Cardiac muscle cell (in vitro differentiated cells and primary cell): Measurements from ENCODE around the gene CEP112. TPM values are rescaled to one million over a fixed set of nuclear protein-coding genes. Genes with fewer than 3 reads are reported as not detected.

Experiments
- DNase-seq, 2 donors: peaks; one replicate each; pipeline versions ENCODE4 v3.0.0 to v3.0.0-alpha.2; 2010 to 2017; ENCODE audit warnings: low read depth in 1 of 2, low spot score in 1 of 2
- H3K27ac ChIP-seq: fragments of 200-600 bp; sonication (generic); 2 replicates; pipeline ENCODE4 v1.5.1; 2016
- H3K27me3 ChIP-seq: fragments of 200-600 bp; sonication (generic); 2 replicates; pipeline ENCODE4 v1.6.0; 2016; ENCODE audit warnings: control low read depth
- H3K36me3 ChIP-seq: fragments of 200-600 bp; sonication (generic); 2 replicates; pipeline ENCODE4 v1.5.1; 2016; ENCODE audit warnings: control low read depth
- H3K4me1 ChIP-seq: fragments of 200-600 bp; sonication (generic); 2 replicates; pipeline ENCODE4 v1.8.1; 2017; ENCODE audit warnings: low read depth, mild to moderate bottlenecking, mixed run types
- H3K4me3 ChIP-seq: fragments of 200-600 bp; sonication (generic); 2 replicates; pipeline ENCODE4 v1.5.1; 2016; ENCODE audit warnings: mild to moderate bottlenecking
- H3K9me3 ChIP-seq: fragments of 200-600 bp; sonication (generic); 2 replicates; pipeline ENCODE4 v1.5.1; 2017; ENCODE audit warnings: low read depth, mild to moderate bottlenecking, control low read depth
- polyA plus RNA-seq: library from polyadenylated mRNA; unstranded; fragments of >200 nt; fragmentation: Nextera tagmentation; extraction: Ambion mirVana; gene quantifications from 2 replicates; pipeline ENCODE4 v1.2.1, GENCODE V29; 2016
- total RNA-seq: library from RNA; depleted of rRNA; stranded (reverse); fragments of >200 nt; gene quantifications from 2 replicates; pipeline ENCODE4 v1.2.3, GENCODE V29; 2016
- TF ChIP-seq, protein P1 (sequence below): IDR thresholded peaks from 2 replicates; pipeline ENCODE4 v1.5.1; 2012; ENCODE audit warnings: low read depth, mild to moderate bottlenecking, low read length

The CEP112 gene
- total and polyA plus RNA-seq, 2 experiments from 2014 or later = 7.7 to 10.9 TPM

- no peak overlapping the region for H3K27ac ChIP-seq
- H3K36me3 ChIP-seq = no peaks in the 10 kb centered on the region
- peaks cover 6% of the 10 kb centered on the region for H3K4me1 ChIP-seq
- H3K27me3 ChIP-seq = no peaks in the 10 kb centered on the region
- H3K9me3 ChIP-seq = no peaks in the 10 kb centered on the region
- DNase-seq = no peak
- no peak overlapping the region for H3K4me3 ChIP-seq
- TF ChIP-seq, protein P1, sequence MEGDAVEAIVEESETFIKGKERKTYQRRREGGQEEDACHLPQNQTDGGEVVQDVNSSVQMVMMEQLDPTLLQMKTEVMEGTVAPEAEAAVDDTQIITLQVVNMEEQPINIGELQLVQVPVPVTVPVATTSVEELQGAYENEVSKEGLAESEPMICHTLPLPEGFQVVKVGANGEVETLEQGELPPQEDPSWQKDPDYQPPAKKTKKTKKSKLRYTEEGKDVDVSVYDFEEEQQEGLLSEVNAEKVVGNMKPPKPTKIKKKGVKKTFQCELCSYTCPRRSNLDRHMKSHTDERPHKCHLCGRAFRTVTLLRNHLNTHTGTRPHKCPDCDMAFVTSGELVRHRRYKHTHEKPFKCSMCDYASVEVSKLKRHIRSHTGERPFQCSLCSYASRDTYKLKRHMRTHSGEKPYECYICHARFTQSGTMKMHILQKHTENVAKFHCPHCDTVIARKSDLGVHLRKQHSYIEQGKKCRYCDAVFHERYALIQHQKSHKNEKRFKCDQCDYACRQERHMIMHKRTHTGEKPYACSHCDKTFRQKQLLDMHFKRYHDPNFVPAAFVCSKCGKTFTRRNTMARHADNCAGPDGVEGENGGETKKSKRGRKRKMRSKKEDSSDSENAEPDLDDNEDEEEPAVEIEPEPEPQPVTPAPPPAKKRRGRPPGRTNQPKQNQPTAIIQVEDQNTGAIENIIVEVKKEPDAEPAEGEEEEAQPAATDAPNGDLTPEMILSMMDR = no peak
Observed at GRCh38 chr17:66203274-66204015, 11.5 kb upstream of the CEP112 start.

GRCh38 chr17:66200685-66201092, 8.8 kb upstream of the CEP112 start:
- H3K4me3 ChIP-seq = no peak overlapping the region
- no peaks in the 10 kb centered on the region for H3K9me3 ChIP-seq
- no peaks in the 10 kb centered on the region for H3K27me3 ChIP-seq
- H3K4me1 ChIP-seq = no peaks in the 10 kb centered on the region
- TF ChIP-seq, protein P1 = peak; percentile 69
- H3K27ac ChIP-seq = no peak overlapping the region
- H3K36me3 ChIP-seq = no peaks in the 10 kb centered on the region
- DNase-seq = peak; percentile 64 to 85

DNA sequence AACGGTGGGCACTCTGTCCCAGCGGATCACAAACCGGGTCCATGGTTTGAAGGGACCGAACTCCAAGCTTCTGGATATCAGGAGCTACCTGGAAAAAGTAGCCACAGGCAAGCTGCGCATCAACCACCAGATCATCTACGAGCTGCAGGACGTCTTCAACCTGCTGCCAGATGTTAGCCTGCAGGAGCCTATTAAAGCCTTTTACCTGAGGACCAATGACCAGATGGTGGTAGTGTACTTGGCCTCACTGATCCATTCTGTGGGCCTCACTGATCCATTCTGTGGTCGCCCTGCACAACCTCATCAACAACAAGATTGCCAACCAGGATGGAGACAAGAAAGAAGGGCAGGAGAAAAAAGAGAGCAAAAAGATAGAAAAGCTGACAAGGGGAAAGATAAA, 6.3 kb upstream of the CEP112 start:
- TF ChIP-seq, protein P1 = no peak
- no peak overlapping the region for H3K27ac ChIP-seq
- no peak overlapping the region for H3K4me3 ChIP-seq
- no peaks in the 10 kb centered on the region for H3K27me3 ChIP-seq
- no peaks in the 10 kb centered on the region for H3K9me3 ChIP-seq
- H3K4me1 ChIP-seq = no peaks in the 10 kb centered on the region
- no peaks in the 10 kb centered on the region for H3K36me3 ChIP-seq
- no peak for DNase-seq

DNA sequence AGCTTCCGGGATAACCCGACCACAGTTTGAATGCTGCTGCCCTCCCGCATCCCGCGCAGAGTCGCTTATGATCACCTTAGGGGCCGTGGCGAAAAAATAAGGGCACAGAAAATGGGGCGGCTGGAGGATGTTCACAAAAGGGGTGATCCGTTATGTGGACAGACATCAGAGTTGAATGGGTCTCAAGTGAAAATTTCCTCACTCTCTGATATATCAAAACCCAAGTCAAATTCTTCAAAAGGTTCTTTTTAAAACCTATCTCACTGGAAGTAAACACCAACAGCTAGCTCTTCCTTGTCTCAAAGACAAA, 400 bp upstream of the CEP112 start:
- DNase-seq = no peak
- Histone ChIP-seq H3K4me3 (peak overlapping the region; percentile 76), H3K36me3 (no peaks in the 10 kb centered on the region), H3K9me3 (no peaks in the 10 kb centered on the region), H3K27ac (no peak overlapping the region), H3K27me3 (no peaks in the 10 kb centered on the region), H3K4me1 (peaks cover 8% of the 10 kb centered on the region)
- TF ChIP-seq, protein P1 = no peak

DNA sequence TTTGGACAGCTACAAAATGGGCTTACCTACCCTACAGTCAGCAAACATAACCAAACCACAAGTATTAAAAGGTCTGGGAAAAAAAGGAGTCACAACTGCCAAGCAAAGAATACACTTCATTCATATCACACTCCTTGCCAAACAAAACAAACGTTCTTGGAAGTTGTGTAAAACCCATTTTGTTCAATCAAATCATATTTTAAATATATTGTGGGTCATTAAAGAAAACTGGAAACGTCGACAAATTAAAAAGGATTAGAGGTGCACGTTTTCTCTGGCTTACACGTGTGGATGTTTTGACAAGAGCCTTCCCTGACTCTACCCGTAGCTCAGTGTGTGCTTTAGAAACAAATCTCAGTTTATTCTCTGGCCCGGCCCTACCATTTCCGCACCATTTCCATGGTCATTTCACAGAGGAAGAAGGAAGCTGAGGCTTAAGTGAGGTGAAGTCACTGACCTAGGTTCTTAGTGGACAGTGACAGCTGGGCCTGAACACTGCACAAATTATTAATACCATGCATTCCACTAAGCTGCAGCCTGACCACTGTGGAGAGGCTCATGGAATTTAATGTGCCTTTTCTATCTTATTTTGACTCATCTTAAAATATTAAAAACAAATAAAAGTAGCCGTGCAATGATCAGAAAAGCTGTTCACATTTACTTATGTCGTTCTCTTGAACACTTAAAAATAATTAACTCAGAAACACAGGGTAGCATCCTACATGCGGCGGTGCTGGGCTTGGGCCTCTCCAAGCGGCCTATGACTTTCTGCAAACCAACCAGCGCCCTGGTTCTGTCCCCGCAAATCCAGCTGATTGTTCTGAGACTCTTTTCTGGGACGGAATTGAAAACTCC, 968 bp downstream of the CEP112 start:
- Histone ChIP-seq H3K36me3 (no peaks in the 10 kb centered on the region), H3K4me1 (peaks cover 8% of the 10 kb centered on the region), H3K27ac (peak overlapping the region; percentile 28), H3K9me3 (no peaks in the 10 kb centered on the region), H3K4me3 (peak overlapping the region; percentile 76), H3K27me3 (no peaks in the 10 kb centered on the region)
- DNase-seq = peak; percentile 24 to 62
- TF ChIP-seq, protein P1 = no peak
